22Rv1 (cell line): ENCODE measurements around the gene CHRNA4.

Source experiments
- H3K27ac ChIP-seq: fragments of 450-650 bp; 2 replicates; pipeline ENCODE4 v1.5.1; 2017
- CTCF ChIP-seq: fragments of 450-650 bp; IDR thresholded peaks from 2 replicates; pipeline ENCODE4 v1.5.1; 2017; ENCODE audit warnings: mild to moderate bottlenecking
- ZFX ChIP-seq: fragments of 450-650 bp; IDR thresholded peaks from 2 replicates; pipeline ENCODE4 v1.6.1; 2017; ENCODE audit warnings: antibody characterized with exemption, borderline replicate concordance

CHRNA4 gene

DNA sequence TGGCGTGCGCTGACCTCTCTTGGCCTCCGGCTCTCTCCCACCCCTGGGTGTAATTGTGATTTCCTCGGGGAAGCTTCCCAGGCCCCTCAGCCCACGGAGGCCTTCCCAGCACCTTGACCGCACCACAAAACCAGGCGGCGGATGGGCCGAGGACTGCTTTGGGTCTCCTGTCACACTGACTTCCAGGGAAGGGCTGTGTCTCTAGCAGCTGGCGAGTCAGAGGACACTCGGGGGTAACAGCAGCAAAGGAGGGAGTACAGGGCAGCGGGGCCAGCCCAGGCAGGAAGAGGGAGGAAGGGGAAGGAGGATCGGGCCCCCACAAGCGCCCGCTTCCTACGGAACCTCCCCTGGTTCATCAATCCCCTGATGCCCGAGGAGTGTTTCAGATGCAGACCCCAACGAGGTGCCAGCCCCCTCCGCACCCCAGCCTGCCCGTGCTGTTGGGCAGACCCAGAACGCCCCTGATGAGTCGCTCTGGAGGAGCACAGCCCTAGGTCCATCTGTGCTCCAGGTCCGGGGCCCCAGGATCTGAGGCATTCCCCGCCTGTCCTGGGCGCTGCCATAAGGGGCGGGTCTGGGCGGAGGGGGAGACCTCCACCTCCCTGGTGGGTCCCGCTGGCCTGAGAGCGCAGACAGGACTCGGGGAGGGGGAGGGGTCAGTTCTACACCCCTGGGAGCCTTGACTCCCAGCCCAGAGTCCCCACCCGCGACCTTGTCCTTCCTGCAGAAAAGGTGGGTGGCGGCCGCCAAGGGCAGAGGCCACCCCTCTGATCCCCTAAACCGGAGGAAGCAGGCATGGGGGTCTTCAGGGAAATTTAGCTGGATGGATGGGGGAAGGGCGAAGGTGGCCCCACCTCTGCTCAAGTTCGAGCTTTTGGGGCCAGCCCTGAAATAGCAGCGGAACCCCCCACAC lies 956 bp downstream of the CHRNA4 start:
- TF ChIP-seq ZFX, result no peak
- no peak for TF ChIP-seq CTCF

GRCh38 chr20:63359164-63359934 lies 1.8 kb downstream of the CHRNA4 start:
- no peak overlapping the region for H3K27ac ChIP-seq

More for the DNA sequence above, 956 bp downstream of the CHRNA4 start:
- H3K27ac ChIP-seq, result no peak overlapping the region

GRCh38 chr20:63357921-63358905 lies 2.9 kb downstream of the CHRNA4 start:
- TF ChIP-seq ZFX, result no peak
- TF ChIP-seq CTCF, result no peak
- no peak overlapping the region for H3K27ac ChIP-seq

More at GRCh38 chr20:63359164-63359934, 1.8 kb downstream of the CHRNA4 start:
- TF ChIP-seq ZFX (no peak), CTCF (no peak)

- TF ChIP-seq ZFX (no peak), CTCF (no peak)
- H3K27ac ChIP-seq, result no peak overlapping the region
These were observed 3.9 kb downstream of the CHRNA4 start for GRCh38 chr20:63356931-63357879.

DNA sequence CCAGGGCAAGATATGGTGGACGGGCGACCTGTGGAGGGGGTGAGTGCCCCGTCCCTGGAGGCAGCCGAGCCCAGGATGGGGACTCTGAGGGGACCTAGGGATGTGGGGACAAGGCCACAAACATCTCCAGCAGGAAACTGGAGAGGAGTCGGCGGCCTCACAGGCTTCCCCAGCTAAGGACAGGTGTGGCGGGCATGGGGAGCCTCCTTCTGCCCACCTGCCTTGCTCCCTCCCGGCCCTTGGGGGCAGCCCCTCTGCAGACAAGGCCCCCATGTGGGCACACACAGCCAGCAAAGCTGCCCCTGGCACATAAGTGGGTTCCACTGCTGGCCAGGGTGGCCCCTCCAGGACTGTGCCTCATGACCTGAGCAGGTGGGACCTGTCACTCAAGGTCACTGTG lies 4.6 kb downstream of the CHRNA4 start:
- H3K27ac ChIP-seq, result no peak overlapping the region
- TF ChIP-seq ZFX (no peak), CTCF (no peak)

GRCh38 chr20:63355781-63356295 lies 5.3 kb downstream of the CHRNA4 start:
- TF ChIP-seq ZFX (no peak), CTCF (no peak)
- H3K27ac ChIP-seq, result no peak overlapping the region
